Liver (tissue), 9 donors: ENCODE data around the gene TACO1. TPM values are rescaled to one million over a fixed set of nuclear protein-coding genes. Genes with fewer than 3 reads are reported as not detected.

Experiments
- DNase-seq: peaks from one replicate; pipeline ENCODE4 v3.0.0-alpha.2; 2017; ENCODE audit warnings: low spot score
- H3K27ac ChIP-seq, 2 donors: one replicate each; pipeline ENCODE4 v1.7.0; 2013; ENCODE audit warnings: inconsistent platforms in 2 of 2, low read length in 2 of 2, control low read depth in 1 of 2, low read depth in 1 of 2, mild to moderate bottlenecking in 1 of 2
- H3K27me3 ChIP-seq, 4 donors: one replicate each; pipeline versions ENCODE4 v1.6.1 to v1.7.0; 2013; ENCODE audit warnings: low read length in 3 of 4, inconsistent platforms in 1 of 4, mild to moderate bottlenecking in 1 of 4, moderate library complexity in 1 of 4; ENCODE audit not compliant: control insufficient read depth in 4 of 4, insufficient read depth in 4 of 4
- H3K36me3 ChIP-seq, 4 donors: one replicate each; pipeline versions ENCODE4 v1.6.1 to v1.7.0; 2013; ENCODE audit warnings: low read length in 3 of 4, mild to moderate bottlenecking in 3 of 4, low read depth in 1 of 4, moderate library complexity in 1 of 4; ENCODE audit not compliant: control insufficient read depth in 4 of 4, insufficient read depth in 3 of 4
- H3K4me1 ChIP-seq, 4 donors: one replicate each; pipeline versions ENCODE4 v1.6.1 to v1.7.0; 2013; ENCODE audit warnings: low read length in 3 of 4, mild to moderate bottlenecking in 3 of 4, moderate library complexity in 1 of 4; ENCODE audit not compliant: control insufficient read depth in 4 of 4, insufficient read depth in 4 of 4
- H3K4me3 ChIP-seq, 3 donors: one replicate each; pipeline versions ENCODE4 v1.6.1 to v1.7.0; 2013; ENCODE audit warnings: low read length in 3 of 3, control low read depth in 1 of 3, low read depth in 1 of 3, mild to moderate bottlenecking in 1 of 3
- H3K9ac ChIP-seq, 2 donors: one replicate each; pipeline ENCODE4 v1.7.0; 2013; ENCODE audit warnings: low read length in 2 of 2, mild to moderate bottlenecking in 2 of 2, moderate library complexity in 2 of 2, control low read depth in 1 of 2, low read depth in 1 of 2
- H3K9me3 ChIP-seq, 4 donors: one replicate each; pipeline versions ENCODE4 v1.6.1 to v1.7.0; 2013; ENCODE audit warnings: low read length in 3 of 4; ENCODE audit not compliant: control insufficient read depth in 4 of 4
- ATF3 ChIP-seq: IDR thresholded peaks from 2 replicates; pipeline ENCODE4 v1.6.1; 2016; ENCODE audit warnings: antibody characterized with exemption
- CTCF ChIP-seq: fragments of 150-350 bp; IDR thresholded peaks from 2 replicates; pipeline ENCODE4 v1.5.1; 2017; ENCODE audit warnings: improper control_type of control experiment, low read depth, low read length; ENCODE audit not compliant: missing input control
- GABPA ChIP-seq, 2 donors: IDR thresholded peaks in 1 of 2; conservative IDR thresholded peaks in 1 of 2; 2 replicates each; pipeline ENCODE4 v1.6.1; 2016; ENCODE audit warnings: antibody characterized with exemption in 2 of 2, mild to moderate bottlenecking in 1 of 2, moderate library complexity in 1 of 2
- HNF4G ChIP-seq: IDR thresholded peaks from 2 replicates; pipeline ENCODE4 v1.6.1; 2016; ENCODE audit warnings: antibody characterized with exemption
- JUND ChIP-seq, 2 donors: IDR thresholded peaks; 2 replicates each; pipeline ENCODE4 v1.6.1; 2016; ENCODE audit warnings: antibody characterized with exemption in 2 of 2
- NR2F2 ChIP-seq: IDR thresholded peaks from 2 replicates; pipeline ENCODE4 v1.6.1; 2016; ENCODE audit warnings: antibody characterized with exemption
- RAD21 ChIP-seq, 2 donors: IDR thresholded peaks; 2 replicates each; pipeline ENCODE4 v1.6.1; 2016; ENCODE audit warnings: antibody characterized with exemption in 2 of 2, mild to moderate bottlenecking in 2 of 2
- REST ChIP-seq: IDR thresholded peaks from 2 replicates; pipeline ENCODE4 v1.6.1; 2016; ENCODE audit warnings: antibody characterized with exemption, mild to moderate bottlenecking
- RXRA ChIP-seq, 2 donors: IDR thresholded peaks; 2 replicates each; pipeline ENCODE4 v1.6.1; 2017 to 2018; ENCODE audit warnings: antibody characterized with exemption in 2 of 2, mild to moderate bottlenecking in 1 of 2
- TAF1 ChIP-seq: conservative IDR thresholded peaks from 2 replicates; pipeline ENCODE4 v1.6.1; 2016; ENCODE audit warnings: antibody characterized with exemption, mild to moderate bottlenecking
- YY1 ChIP-seq: IDR thresholded peaks from 2 replicates; pipeline ENCODE4 v1.6.1; 2016; ENCODE audit warnings: antibody characterized with exemption, mild to moderate bottlenecking
- WGBS: extraction: QIAGEN DNeasy Blood & Tissue Kit; methylation state at CpG from one replicate; pipeline ENCODE4 v1.1.7; 2013; 5-methylcytosine and 5-hydroxymethylcytosine counted together
- polyA plus RNA-seq, 2 donors: library from polyadenylated mRNA; stranded (reverse) in 1 of 2; unstranded in 1 of 2; fragments of 200-250 nt in 1 of 2; fragments of >200 nt in 1 of 2; fragmentation: Nextera tagmentation in 1 of 2; extraction: Ambion mirVana in 1 of 2; gene quantifications; one replicate each; pipeline versions ENCODE4 v1.2.1 to v1.2.3, GENCODE V29; 2013 to 2015
- total RNA-seq, 2 donors: library from RNA; depleted of rRNA; stranded (reverse); fragments of >200 nt; gene quantifications; one replicate each; pipeline ENCODE4 v1.2.3, GENCODE V29; 2014
- donor health status: healthy.
- donor health status: healthy.
- donor health status: healthy.
- donor health status: healthy.
- donor health status: healthy.

Gene TACO1
- total and polyA plus RNA-seq, 4 donors: 14.3 to 55.8 (median 41.7) TPM

- TF ChIP-seq ATF3 (no peak), GABPA (IDR thresholded peaks at IDR 0.05 in 1 of 2, conservative IDR thresholded peaks at IDR 0.05 in 1 of 2) (no peak), YY1 (no peak), NR2F2 (no peak), RAD21 (IDR thresholded peaks at IDR 0.05) (no peak)
Observed at GRCh38 chr17:63644846-63645245, 44.2 kb downstream of the TACO1 start (continued).

- peaks cover 0 to 3% (median 1%) of the 10 kb centered on the region in 4 donors for H3K4me1 ChIP-seq
- H3K4me3 ChIP-seq: no peak overlapping the region
Observed at GRCh38 chr17:63645775-63646487, 45.2 kb downstream of the TACO1 start.

More at GRCh38 chr17:63645775-63646487, 45.2 kb downstream of the TACO1 start:
- 95% methylated on average over 5 of the region's 5 CpGs for WGBS
- Histone ChIP-seq H3K9me3 (no peaks in the 10 kb centered on the region), H3K36me3 (peaks cover 2 to 13% (median 9%) of the 10 kb centered on the region in 4 donors), H3K27me3 (no peaks in the 10 kb centered on the region), H3K27ac (no peak overlapping the region), H3K9ac (no peak overlapping the region)
- TF ChIP-seq CTCF (no peak), NR2F2 (no peak), JUND (IDR thresholded peaks at IDR 0.05) (no peak), TAF1 (no peak), GABPA (IDR thresholded peaks at IDR 0.05 in 1 of 2, conservative IDR thresholded peaks at IDR 0.05 in 1 of 2) (no peak), YY1 (no peak), HNF4G (no peak), REST (no peak), ATF3 (no peak), RXRA (IDR thresholded peaks at IDR 0.05) (no peak)
- DNase-seq: no peak
